Endodermal cell (in vitro differentiated cells): ENCODE results near the gene ATF4. TPM values are rescaled to one million over a fixed set of nuclear protein-coding genes. Genes with fewer than 3 reads are reported as not detected.

Source experiments
- DNase-seq: peaks from one replicate; pipeline ENCODE4 v3.0.0-alpha.2; 2017
- H3K27ac ChIP-seq: 2 replicates; pipeline ENCODE4 v1.5.1; 2013; ENCODE audit warnings: mild to moderate bottlenecking, low read depth, low read length, moderate library complexity
- H3K27me3 ChIP-seq: 2 replicates; pipeline ENCODE4 v1.6.1; 2013; ENCODE audit warnings: mild to moderate bottlenecking, low read length, moderate library complexity; ENCODE audit not compliant: insufficient read depth, control insufficient read depth, poor library complexity, severe bottlenecking
- H3K36me3 ChIP-seq: 2 replicates; pipeline ENCODE4 v1.7.0; 2013; ENCODE audit warnings: mild to moderate bottlenecking, low read length, moderate library complexity; ENCODE audit not compliant: control insufficient read depth, insufficient read depth
- H3K4me1 ChIP-seq: one replicate; pipeline ENCODE4 v1.7.0; 2013; ENCODE audit warnings: low read length; ENCODE audit not compliant: control insufficient read depth, insufficient read depth
- H3K4me3 ChIP-seq: 2 replicates; pipeline ENCODE4 v1.5.1; 2013; ENCODE audit warnings: mild to moderate bottlenecking, low read length, moderate library complexity
- H3K9ac ChIP-seq: 2 replicates; pipeline ENCODE4 v1.6.1; 2013; ENCODE audit warnings: mild to moderate bottlenecking, low read length, moderate library complexity; ENCODE audit not compliant: poor library complexity, severe bottlenecking; ENCODE audit errors: extremely low read depth
- H3K9me3 ChIP-seq: 2 replicates; pipeline ENCODE4 v1.6.1; 2013; ENCODE audit warnings: mild to moderate bottlenecking, low read length, moderate library complexity; ENCODE audit not compliant: control insufficient read depth
- H3K27ac Mint-ChIP-seq: 2 replicates; pipeline ENCODE4 v1.8.0; 2020; ENCODE audit warnings: mixed read lengths
- H3K27me3 Mint-ChIP-seq: 2 replicates; pipeline ENCODE4 v1.8.0; 2021; ENCODE audit warnings: mild to moderate bottlenecking, mixed read lengths; ENCODE audit not compliant: insufficient read depth
- H3K36me3 Mint-ChIP-seq: 2 replicates; pipeline ENCODE4 v1.8.0; 2020; ENCODE audit warnings: low read depth, mixed read lengths
- H3K4me1 Mint-ChIP-seq: 2 replicates; pipeline ENCODE4 v1.8.0; 2020; ENCODE audit warnings: mixed read lengths
- H3K4me3 Mint-ChIP-seq: 2 replicates; pipeline ENCODE4 v1.8.0; 2020; ENCODE audit warnings: mild to moderate bottlenecking, moderate library complexity, mixed read lengths
- H3K9me3 Mint-ChIP-seq: 2 replicates; pipeline ENCODE4 v1.8.0; 2020; ENCODE audit warnings: mild to moderate bottlenecking, mixed read lengths
- CTCF ChIP-seq: fragments of 200-600 bp; sonication (generic); conservative IDR thresholded peaks from 2 replicates; pipeline ENCODE4 v1.5.0; 2021; ENCODE audit warnings: antibody characterized with exemption, mild to moderate bottlenecking
- WGBS, 2 experiments: methylation state at CpG; one replicate each; pipeline versions ENCODE4 v1.1.5 to v1.1.7; 2013; ENCODE audit warnings: missing lambda C conversion rate in 2 of 2, mixed read lengths in 1 of 2; ENCODE audit not compliant: insufficient coverage in 1 of 2, insufficient read length in 1 of 2; 5-methylcytosine and 5-hydroxymethylcytosine counted together
- total RNA-seq, 2 donors: library from RNA; stranded (reverse); fragmentation: NEBNext Ultra II Directional in 1 of 2; extraction: Animal tissue kit (Norgen Biotek cat#: 25700) in 1 of 2; gene quantifications; 2 replicates in 1 of 2; 3 replicates in 1 of 2; pipeline ENCODE4 v1.2.1, GENCODE V29; 2021

Gene ATF4
- total RNA-seq, 2 donors from 2014 or later, result 335 to 341 TPM

DNA sequence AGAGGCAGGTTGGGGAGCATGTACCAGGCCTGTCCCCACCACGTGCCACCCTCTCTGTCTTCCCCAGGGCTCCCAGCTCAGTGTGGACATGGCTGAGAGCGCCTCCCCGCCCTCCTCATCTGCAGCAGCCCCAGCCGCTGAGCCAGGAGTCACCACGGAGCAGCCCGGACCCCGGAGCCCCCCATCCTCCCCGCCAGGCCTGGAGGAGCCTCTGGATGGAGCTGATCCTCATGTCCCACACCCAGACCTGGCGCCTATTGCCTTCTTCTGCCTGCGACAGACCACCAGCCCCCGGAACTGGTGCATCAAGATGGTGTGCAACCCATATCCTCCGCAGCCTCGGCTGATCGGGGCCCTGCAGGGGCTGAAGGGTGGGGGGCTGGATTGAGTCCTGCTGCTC is 50.3 kb downstream of the ATF4 start, which contains the start of gene CACNA1I:
CACNA1I (plus strand) TSS at position 89 of the 400 bp plus-strand sequence; CDS start at position 89, 0 bp downstream.
- WGBS, 2 experiments, result 90 to 93% methylated on average over 4 to 14 of the region's 14 CpGs
- H3K4me3 Mint-ChIP-seq, result no peak within 1 kb of the TSS
- Histone ChIP-seq H3K4me3 (no peak within 1 kb of the TSS), H3K9ac (no peak within 1 kb of the TSS), H3K36me3 (no peaks in the 10 kb centered on the region), H3K27me3 (no peaks in the 10 kb centered on the region), H3K4me1 (no peaks in the 10 kb centered on the region), H3K9me3 (no peaks in the 10 kb centered on the region), H3K27ac (no peak within 1 kb of the TSS)
- no peaks in the 10 kb centered on the region for H3K9me3 Mint-ChIP-seq
- no peak for DNase-seq
- no peaks in the 10 kb centered on the region for H3K4me1 Mint-ChIP-seq
- no peak within 1 kb of the TSS for H3K27ac Mint-ChIP-seq
- no peak for TF ChIP-seq CTCF
- H3K27me3 Mint-ChIP-seq, result no peaks in the 10 kb centered on the region
- no peaks in the 10 kb centered on the region for H3K36me3 Mint-ChIP-seq

- no peak overlapping the region for H3K4me3 Mint-ChIP-seq
- H3K4me1 Mint-ChIP-seq, result no peaks in the 10 kb centered on the region
- TF ChIP-seq CTCF, result no peak
- H3K36me3 Mint-ChIP-seq, result no peaks in the 10 kb centered on the region
- Histone ChIP-seq H3K9ac (no peak overlapping the region), H3K36me3 (no peaks in the 10 kb centered on the region), H3K9me3 (no peaks in the 10 kb centered on the region), H3K4me3 (no peak overlapping the region), H3K27ac (no peak overlapping the region), H3K4me1 (no peaks in the 10 kb centered on the region), H3K27me3 (no peaks in the 10 kb centered on the region)
- H3K9me3 Mint-ChIP-seq, result no peaks in the 10 kb centered on the region
- H3K27ac Mint-ChIP-seq, result no peak overlapping the region
- DNase-seq, result no peak
- H3K27me3 Mint-ChIP-seq, result no peaks in the 10 kb centered on the region
- WGBS, 2 experiments, result 85% methylated on average over 1 of the region's 1 CpG; no CpG with 5 or more reads in 1 of the 2 experiments
These were observed 51.2 kb downstream of the ATF4 start for GRCh38 chr22:39571538-39571937.

Other genes starting within 250 kb of the ATF4 start
- 1,000 to 10,000 TPM; 2,218 to 2,701 TPM for gene RPL3, start 200.9 kb upstream of the ATF4 start, total RNA-seq
- gene SYNGR1, start 170.6 kb upstream of the ATF4 start, total RNA-seq, result 10 to 100 TPM; 19.0 to 36.3 TPM
- 10 to 100 TPM; 27.1 to 35.2 TPM for gene TAB1, start 120.8 kb upstream of the ATF4 start, total RNA-seq
- 10 to 100 TPM in 1 of 2 donors, 1 to 10 TPM in 1; 9.0 to 16.7 TPM for gene MGAT3, start 63.5 kb upstream of the ATF4 start, total RNA-seq
- 10 to 100 TPM; 36.0 to 43.3 TPM for gene MIEF1, start 18.3 kb upstream of the ATF4 start, total RNA-seq
- gene RPS19BP1, start 12.2 kb downstream of the ATF4 start, total RNA-seq, result 10 to 100 TPM; 65.5 to 70.3 TPM
- gene CACNA1I, start 50.2 kb downstream of the ATF4 start, total RNA-seq, result 1 to 10 TPM; 1.2 to 2.2 TPM